CD4-positive, alpha-beta T cell treated with Interleukin-2 at 100 ng/mL for 4 hours (primary cell): ENCODE data around the gene GBX2.

Experiments
- DNase-seq: peaks from one replicate; pipeline ENCODE4 v3.0.0-alpha.2; 2020; ENCODE audit warnings: low spot score

Gene GBX2

GRCh38 chr2:236167297-236168109 lies 683 bp downstream of the GBX2 start:
- no peak for DNase-seq

GRCh38 chr2:236166796-236167296 lies 1.3 kb downstream of the GBX2 start:
- DNase-seq: no peak

GRCh38 chr2:236165842-236166795 lies 2.1 kb downstream of the GBX2 start:
- DNase-seq: no peak

- DNase-seq: no peak
These were observed 3.0 kb downstream of the GBX2 start for GRCh38 chr2:236164925-236165841.

- no peak for DNase-seq
These were observed 3.8 kb downstream of the GBX2 start for GRCh38 chr2:236164201-236164924.

- DNase-seq: no peak
These were observed 4.5 kb downstream of the GBX2 start for GRCh38 chr2:236163471-236164200.

GRCh38 chr2:236162882-236163470 lies 5.2 kb downstream of the GBX2 start:
- no peak for DNase-seq

GRCh38 chr2:236162031-236162845 lies 5.9 kb downstream of the GBX2 start:
- DNase-seq: no peak

- DNase-seq: no peak
These were observed 6.7 kb downstream of the GBX2 start for GRCh38 chr2:236161531-236161930.

GRCh38 chr2:236161082-236161462 lies 7.1 kb downstream of the GBX2 start:
- DNase-seq: no peak

GRCh38 chr2:236160366-236161081 lies 7.7 kb downstream of the GBX2 start:
- no peak for DNase-seq

GRCh38 chr2:236159778-236160170 lies 8.4 kb downstream of the GBX2 start:
- DNase-seq: no peak

- DNase-seq: no peak
These were observed 9.0 kb downstream of the GBX2 start for GRCh38 chr2:236158969-236159777.

- DNase-seq: no peak
These were observed 10.2 kb downstream of the GBX2 start for GRCh38 chr2:236157815-236158498.

GRCh38 chr2:236157366-236157765 lies 10.8 kb downstream of the GBX2 start:
- no peak for DNase-seq

- DNase-seq: no peak
These were observed 11.4 kb downstream of the GBX2 start for GRCh38 chr2:236156860-236157194.
